DMS153 treated with DMSO at 0.1 percent for 48 hours (cell line): ENCODE data around the gene ZP2.
"Not testable (repeated sequence)": the region's sequence is repeated elsewhere in the genome, so short reads cannot be mapped to it uniquely, and the experiment has no call there.

Source experiments
- DNase-seq: peaks from one replicate; lab custom pipeline; 2025; ENCODE audit not compliant: unreplicated experiment; lab: John Stamatoyannopoulos, UW

ZP2 gene

DNA sequence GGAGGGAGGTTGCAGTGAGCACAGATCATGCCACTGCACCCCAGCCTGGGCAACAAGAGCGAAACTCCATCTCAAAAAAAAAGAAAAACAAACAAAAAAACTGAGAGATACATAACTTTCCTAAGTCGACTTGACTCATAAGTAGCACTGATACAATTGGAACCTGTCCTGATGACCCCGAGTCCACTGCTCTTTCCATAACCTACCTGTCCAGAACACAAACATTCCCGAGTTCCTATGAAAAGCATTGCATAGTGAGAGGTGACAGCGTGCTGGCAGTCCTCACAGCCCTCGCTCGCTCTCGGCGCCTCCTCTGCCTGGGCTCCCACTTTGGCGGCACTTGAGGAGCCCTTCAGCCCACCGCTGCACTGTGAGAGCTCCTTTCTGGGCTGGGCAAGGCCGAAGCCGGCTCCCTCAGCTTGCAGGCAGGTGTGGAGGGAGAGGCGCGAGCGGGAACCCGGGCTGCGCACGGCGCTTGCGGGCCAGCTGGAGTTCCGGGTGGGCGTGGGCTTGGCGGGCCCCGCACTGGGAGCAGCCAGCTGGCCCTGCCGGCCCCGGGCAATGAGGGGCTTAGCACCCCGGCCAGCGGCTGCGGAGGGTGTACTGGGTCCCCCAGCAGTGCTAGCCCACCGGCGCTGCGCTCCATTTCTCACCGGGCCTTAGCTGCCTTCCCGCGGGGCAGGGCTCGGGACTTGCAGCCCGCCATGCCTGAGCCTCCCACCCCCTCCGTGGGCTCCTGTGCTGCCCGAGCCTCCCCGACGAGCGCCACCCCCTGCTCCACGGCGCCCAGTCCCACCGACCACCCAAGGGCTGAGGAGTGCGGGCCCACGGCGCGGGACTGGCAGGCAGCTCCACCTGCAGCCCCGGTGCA, 59.0 kb downstream of the ZP2 start:
- not testable (repeated sequence) for DNase-seq

DNA sequence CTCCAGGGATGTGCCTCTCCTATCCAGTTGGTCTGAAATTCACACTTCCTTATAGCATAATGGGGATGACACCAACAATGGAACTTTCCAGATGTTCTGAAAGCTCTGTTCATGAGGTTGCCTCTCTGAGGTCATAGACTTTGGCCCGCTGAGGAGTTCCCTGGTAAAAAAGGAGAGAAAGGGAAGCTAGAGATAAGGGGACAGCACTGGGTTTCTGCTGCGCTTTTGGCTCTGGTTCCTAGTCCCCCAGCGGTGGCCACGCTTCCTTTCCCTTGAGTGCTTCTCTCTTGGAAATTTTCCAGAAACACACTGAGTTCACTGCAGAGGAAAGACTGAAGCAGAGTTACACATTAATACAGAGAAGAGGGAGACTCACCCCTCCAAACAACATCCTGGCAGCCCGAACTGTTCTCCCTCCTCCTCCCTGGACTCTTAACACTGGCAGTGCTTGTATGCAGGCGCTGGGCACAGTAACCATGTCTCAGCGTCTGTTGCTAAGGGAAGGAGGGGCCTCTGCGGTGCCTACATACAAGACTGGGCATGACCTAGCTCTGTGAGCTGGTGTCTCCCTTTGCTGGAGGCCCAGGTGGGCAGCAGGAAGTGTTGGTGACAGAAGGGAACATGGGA, 60.9 kb downstream of the ZP2 start, which contains the start of gene DNAH3:
Gene DNAH3 (minus strand): TSS at position 472 of the 627 bp plus-strand sequence. CDS start 527 bp downstream, outside the sequence.
- DNase-seq = peak; percentile 82
